ENCODE data around the gene ST8SIA2.

The ST8SIA2 gene

GRCh38 chr15:92409006-92409405 lies 15.3 kb downstream of the ST8SIA2 start:
- no peak for TF ChIP-seq CTCF (IDR thresholded peaks at IDR 0.05; ENCODE audit: unreplicated experiment in 3 of 3)
- peaks cover 64% of the 10 kb centered on the region for H3K4me1 Mint-ChIP-seq
- peaks cover 6% of the 10 kb centered on the region for H3K36me3 Mint-ChIP-seq (ENCODE audit: low read depth)
- peaks cover 4% of the 10 kb centered on the region for H3K27me3 Mint-ChIP-seq (ENCODE audit: low read depth)
- no peak overlapping the region for H3K27ac Mint-ChIP-seq
- no peaks in the 10 kb centered on the region for H3K9me3 Mint-ChIP-seq
- H3K4me3 Mint-ChIP-seq: no peak overlapping the region

GRCh38 chr15:92409521-92409920 lies 15.8 kb downstream of the ST8SIA2 start:
- Mint-ChIP-seq H3K27me3 (ENCODE audit: low read depth) (peaks cover 4% of the 10 kb centered on the region), H3K9me3 (no peaks in the 10 kb centered on the region), H3K4me3 (peak overlapping the region in 1 of 3 experiments; percentile 1), H3K27ac (no peak overlapping the region), H3K4me1 (peaks cover 64% of the 10 kb centered on the region), H3K36me3 (ENCODE audit: low read depth) (peaks cover 11% of the 10 kb centered on the region)
- no peak for TF ChIP-seq CTCF (IDR thresholded peaks at IDR 0.05; ENCODE audit: unreplicated experiment in 3 of 3)

- Mint-ChIP-seq H3K9me3 (no peaks in the 10 kb centered on the region), H3K36me3 (ENCODE audit: low read depth) (peaks cover 13% of the 10 kb centered on the region), H3K4me1 (peaks cover 63% of the 10 kb centered on the region), H3K27ac (peak overlapping the region in 1 of 3 experiments; percentile 7), H3K27me3 (ENCODE audit: low read depth) (peaks cover 4% of the 10 kb centered on the region), H3K4me3 (no peak overlapping the region)
- TF ChIP-seq CTCF (IDR thresholded peaks at IDR 0.05; ENCODE audit: unreplicated experiment in 3 of 3): no peak
These were observed 16.9 kb downstream of the ST8SIA2 start for GRCh38 chr15:92410537-92410936.

GRCh38 chr15:92411256-92411655 lies 17.6 kb downstream of the ST8SIA2 start:
- Mint-ChIP-seq H3K36me3 (ENCODE audit: low read depth) (peaks cover 16% of the 10 kb centered on the region), H3K4me1 (peaks cover 64% of the 10 kb centered on the region), H3K4me3 (peak overlapping the region in 1 of 3 experiments; percentile 11), H3K27me3 (ENCODE audit: low read depth) (peaks cover 4% of the 10 kb centered on the region), H3K27ac (peak overlapping the region; percentile 2 to 36 (median 9)), H3K9me3 (no peaks in the 10 kb centered on the region)
- no peak for TF ChIP-seq CTCF (IDR thresholded peaks at IDR 0.05; ENCODE audit: unreplicated experiment in 3 of 3)

- Mint-ChIP-seq H3K4me1 (peaks cover 50% of the 10 kb centered on the region), H3K27ac (no peak overlapping the region), H3K36me3 (ENCODE audit: low read depth) (peaks cover 15% of the 10 kb centered on the region), H3K4me3 (no peak overlapping the region), H3K27me3 (ENCODE audit: low read depth) (peaks cover 4% of the 10 kb centered on the region), H3K9me3 (no peaks in the 10 kb centered on the region)
- TF ChIP-seq CTCF (IDR thresholded peaks at IDR 0.05; ENCODE audit: unreplicated experiment in 3 of 3): no peak
These were observed 19.8 kb downstream of the ST8SIA2 start for GRCh38 chr15:92413510-92413909.

- H3K4me3 Mint-ChIP-seq: no peak overlapping the region
- peaks cover 4% of the 10 kb centered on the region for H3K27me3 Mint-ChIP-seq (ENCODE audit: low read depth)
These were observed 22.1 kb downstream of the ST8SIA2 start for GRCh38 chr15:92415639-92416297.

More at GRCh38 chr15:92415639-92416297, 22.1 kb downstream of the ST8SIA2 start:
- Mint-ChIP-seq H3K4me1 (peaks cover 31% of the 10 kb centered on the region), H3K9me3 (no peaks in the 10 kb centered on the region), H3K27ac (no peak overlapping the region), H3K36me3 (ENCODE audit: low read depth) (peaks cover 15% of the 10 kb centered on the region)
- no peak for TF ChIP-seq CTCF (IDR thresholded peaks at IDR 0.05; ENCODE audit: unreplicated experiment in 3 of 3)
